Right lobe of liver (tissue), 4 donors: ENCODE measurements around the gene RGL1.

ENCODE experiments used
- POLR2A ChIP-seq: fragments of 450-650 bp; IDR thresholded peaks from one replicate; pipeline ENCODE4 v1.6.1; 2017; ENCODE audit warnings: antibody characterized with exemption, mild to moderate bottlenecking
- TF ChIP-seq, protein P1 (sequence below), 4 donors: fragments of 200-600 bp in 3 of 4; fragments of 450-650 bp in 1 of 4; IDR thresholded peaks; one replicate each; pipeline versions ENCODE4 v1.5.1 to v1.8.0; 2016 to 2022; ENCODE audit warnings: antibody characterized with exemption in 4 of 4, mild to moderate bottlenecking in 2 of 4
- donor health status: DM: no; HTN: no; CAD: no.
- donor health status: DM: no; HTN: no; CAD: no.
- donor health status: DM: no; HTN: yes; CAD: no.

DNA sequence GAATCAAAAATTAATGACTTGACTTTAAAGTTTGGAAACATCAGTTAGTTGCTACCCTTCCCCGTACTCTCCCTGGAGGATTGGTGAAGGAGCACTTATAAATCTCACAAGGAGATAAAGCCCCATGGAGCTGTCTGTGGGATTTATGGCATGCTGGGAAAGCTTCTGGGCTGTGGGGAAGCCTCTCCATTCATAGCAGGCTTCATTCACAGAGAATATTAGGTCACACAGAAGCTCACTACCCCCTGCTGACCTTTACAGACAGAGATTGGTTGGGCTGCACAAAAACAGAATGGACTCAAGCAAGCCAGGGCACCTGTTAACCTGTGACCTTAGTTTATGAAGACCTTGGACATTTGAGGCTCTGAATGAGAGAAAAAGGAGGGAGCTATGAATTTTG is 32.1 kb downstream of the RGL1 start:
- TF ChIP-seq POLR2A, result no peak
- TF ChIP-seq, protein P1, sequence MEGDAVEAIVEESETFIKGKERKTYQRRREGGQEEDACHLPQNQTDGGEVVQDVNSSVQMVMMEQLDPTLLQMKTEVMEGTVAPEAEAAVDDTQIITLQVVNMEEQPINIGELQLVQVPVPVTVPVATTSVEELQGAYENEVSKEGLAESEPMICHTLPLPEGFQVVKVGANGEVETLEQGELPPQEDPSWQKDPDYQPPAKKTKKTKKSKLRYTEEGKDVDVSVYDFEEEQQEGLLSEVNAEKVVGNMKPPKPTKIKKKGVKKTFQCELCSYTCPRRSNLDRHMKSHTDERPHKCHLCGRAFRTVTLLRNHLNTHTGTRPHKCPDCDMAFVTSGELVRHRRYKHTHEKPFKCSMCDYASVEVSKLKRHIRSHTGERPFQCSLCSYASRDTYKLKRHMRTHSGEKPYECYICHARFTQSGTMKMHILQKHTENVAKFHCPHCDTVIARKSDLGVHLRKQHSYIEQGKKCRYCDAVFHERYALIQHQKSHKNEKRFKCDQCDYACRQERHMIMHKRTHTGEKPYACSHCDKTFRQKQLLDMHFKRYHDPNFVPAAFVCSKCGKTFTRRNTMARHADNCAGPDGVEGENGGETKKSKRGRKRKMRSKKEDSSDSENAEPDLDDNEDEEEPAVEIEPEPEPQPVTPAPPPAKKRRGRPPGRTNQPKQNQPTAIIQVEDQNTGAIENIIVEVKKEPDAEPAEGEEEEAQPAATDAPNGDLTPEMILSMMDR (IDR thresholded peaks at IDR 0.05), result no peak
